Muscle of leg (tissue), 16 donors: Measurements from ENCODE around the gene TRIM69. TPM values are rescaled to one million over a fixed set of nuclear protein-coding genes. Genes with fewer than 3 reads are reported as not detected.
A peak's percentile ranks its signal among the peaks of the same experiment; 100 is the strongest.
"Not testable (repeated sequence)": the region's sequence is repeated elsewhere in the genome, so short reads cannot be mapped to it uniquely, and the experiment has no call there.

Source experiments
- DNase-seq: peaks from one replicate; pipeline ENCODE4 v3.0.0; 2013
- H3K27ac ChIP-seq: one replicate; pipeline ENCODE4 v1.5.1; 2013; ENCODE audit warnings: mild to moderate bottlenecking, low read length, control low read depth
- H3K27me3 ChIP-seq: one replicate; pipeline ENCODE4 v1.6.1; 2013; ENCODE audit warnings: low read length; ENCODE audit not compliant: control insufficient read depth, insufficient read depth
- H3K36me3 ChIP-seq: one replicate; pipeline ENCODE4 v1.6.1; 2013; ENCODE audit warnings: low read length; ENCODE audit not compliant: control insufficient read depth, insufficient read depth
- H3K4me1 ChIP-seq: one replicate; pipeline ENCODE4 v1.6.1; 2013; ENCODE audit warnings: low read length; ENCODE audit not compliant: control insufficient read depth, insufficient read depth
- H3K4me3 ChIP-seq: one replicate; pipeline ENCODE4 v1.5.1; 2013; ENCODE audit warnings: low read length, control low read depth
- H3K9me3 ChIP-seq: replicated peaks from 2 replicates; pipeline ENCODE4 v1.6.1; 2013; ENCODE audit warnings: low read depth, low read length; ENCODE audit not compliant: control insufficient read depth
- WGBS: methylation state at CpG from one replicate; pipeline ENCODE4 v1.1.5; 2013; ENCODE audit warnings: missing lambda C conversion rate; ENCODE audit not compliant: insufficient coverage; 5-methylcytosine and 5-hydroxymethylcytosine counted together
- long read RNA-seq, 11 donors: transcript quantifications; one replicate each; lab custom pipeline, GENCODE V29; 2026
- polyA plus RNA-seq, 8 donors: library from polyadenylated mRNA; unstranded; fragments of 120-200 nt; gene quantifications; one replicate each; pipeline versions ENCODE4 v1.2.1 to v1.2.3, GENCODE V29; 2013; ENCODE audit warnings: inconsistent platforms in 1 of 8, low replicate concordance in 1 of 8; ENCODE audit not compliant: insufficient read length in 8 of 8, insufficient read depth in 1 of 8
- total RNA-seq: library from RNA; stranded (reverse); fragments of 120-200 nt; gene quantifications from one replicate; pipeline ENCODE4 v1.2.4, GENCODE V29; 2013

Gene TRIM69
- total RNA-seq (16.1 TPM), polyA plus RNA-seq (10 to 100 TPM; 14.6 to 28.2 (median 23.0) TPM)
- long read RNA-seq, donor 1, transcript TRIM69-207 (2 exons, 3,190 nt), result major isoform, 5 of 5 reads
- long read RNA-seq, donor 1, partial matches to known transcripts, result 0 of 5 reads
- long read RNA-seq, donor 1, other reads (novel, unspliced or antisense), result 0 of 5 reads
- long read RNA-seq, donor 2, result 0 reads
- long read RNA-seq, donor 3, transcript TRIM69-207 (2 exons, 3,190 nt), result major isoform, 10 of 10 reads
- long read RNA-seq, donor 3, partial matches to known transcripts, result 0 of 10 reads
- long read RNA-seq, donor 3, other reads (novel, unspliced or antisense), result 0 of 10 reads
- long read RNA-seq, donor 4, transcript TRIM69-207 (2 exons, 3,190 nt), result major isoform, 7 of 7 reads
- long read RNA-seq, donor 4, partial matches to known transcripts, result 0 of 7 reads
- long read RNA-seq, donor 4, other reads (novel, unspliced or antisense), result 0 of 7 reads
- long read RNA-seq, donor 5, transcript TRIM69-207 (2 exons, 3,190 nt), result major isoform, 16 of 16 reads
- long read RNA-seq, donor 5, partial matches to known transcripts, result 0 of 16 reads
- long read RNA-seq, donor 5, other reads (novel, unspliced or antisense), result 0 of 16 reads
- long read RNA-seq, donor 6, transcript TRIM69-207 (2 exons, 3,190 nt), result major isoform, 12 of 12 reads
- long read RNA-seq, donor 6, partial matches to known transcripts, result 0 of 12 reads
- long read RNA-seq, donor 6, other reads (novel, unspliced or antisense), result 0 of 12 reads
- long read RNA-seq, donor 7, transcript TRIM69-207 (2 exons, 3,190 nt), result major isoform, 11 of 11 reads
- long read RNA-seq, donor 7, partial matches to known transcripts, result 0 of 11 reads
- long read RNA-seq, donor 7, other reads (novel, unspliced or antisense), result 0 of 11 reads
- long read RNA-seq, donor 8, transcript TRIM69-207 (2 exons, 3,190 nt), result major isoform, 6 of 6 reads
- long read RNA-seq, donor 8, partial matches to known transcripts, result 0 of 6 reads
- long read RNA-seq, donor 8, other reads (novel, unspliced or antisense), result 0 of 6 reads
- long read RNA-seq, donor 9, transcript TRIM69-207 (2 exons, 3,190 nt), result major isoform, 8 of 8 reads
- long read RNA-seq, donor 9, partial matches to known transcripts, result 0 of 8 reads
- long read RNA-seq, donor 9, other reads (novel, unspliced or antisense), result 0 of 8 reads
- long read RNA-seq, donor 10, transcript TRIM69-207 (2 exons, 3,190 nt), result major isoform, 16 of 21 reads
- long read RNA-seq, donor 10, partial matches to known transcripts, result 5 of 21 reads
- long read RNA-seq, donor 10, other reads (novel, unspliced or antisense), result 0 of 21 reads
- long read RNA-seq, donor 11, partial matches to known transcripts, result 0 of 4 reads
- long read RNA-seq, donor 11, other reads (novel, unspliced or antisense), result 0 of 4 reads

- no peak within 1 kb of the TSS for H3K4me3 ChIP-seq
- H3K9me3 ChIP-seq, result no peaks in the 10 kb centered on the region
Measured at GRCh38 chr15:44736181-44736765, at the start of gene TRIM69. TSS of gene TRIM69 (plus strand) at chr15:44736528. CDS start at chr15:44736705, 177 bp downstream.

GRCh38 chr15:44689318-44689717 is 47.0 kb upstream of the TRIM69 start:
- not testable (repeated sequence) for H3K4me3 ChIP-seq, H3K27ac ChIP-seq, H3K4me1 ChIP-seq, H3K27me3 ChIP-seq, DNase-seq, H3K9me3 ChIP-seq, H3K36me3 ChIP-seq
- WGBS, result no CpG with 5 or more reads among the region's 2 CpGs

More at GRCh38 chr15:44736181-44736765, at the start of gene TRIM69:
- peak within 1 kb of the TSS; percentile 21 for H3K27ac ChIP-seq
- H3K36me3 ChIP-seq, result peaks cover 11% of the 10 kb centered on the region
- WGBS, result 86% methylated on average over 1 of the region's 3 CpGs
- no peaks in the 10 kb centered on the region for H3K4me1 ChIP-seq
- H3K27me3 ChIP-seq, result no peaks in the 10 kb centered on the region
- no peak for DNase-seq

- not testable (repeated sequence) for DNase-seq, H3K36me3 ChIP-seq, H3K27ac ChIP-seq, H3K9me3 ChIP-seq, H3K27me3 ChIP-seq, H3K4me3 ChIP-seq, H3K4me1 ChIP-seq
- WGBS, result 57% methylated on average over 1 of the region's 1 CpG
Measured at GRCh38 chr15:44690245-44690644, 46.1 kb upstream of the TRIM69 start.

- Histone ChIP-seq H3K4me3 (no peak overlapping the region), H3K36me3 (no peaks in the 10 kb centered on the region), H3K27ac (no peak overlapping the region), H3K9me3 (no peaks in the 10 kb centered on the region), H3K27me3 (no peaks in the 10 kb centered on the region), H3K4me1 (no peaks in the 10 kb centered on the region)
- WGBS, result no CpG with 5 or more reads among the region's 1 CpG
- DNase-seq, result no peak
Measured at GRCh38 chr15:44692659-44693058, 43.7 kb upstream of the TRIM69 start.

GRCh38 chr15:44694416-44694815 is 41.9 kb upstream of the TRIM69 start:
- no peak for DNase-seq
- no peaks in the 10 kb centered on the region for H3K4me1 ChIP-seq
- no peaks in the 10 kb centered on the region for H3K36me3 ChIP-seq
- no peaks in the 10 kb centered on the region for H3K27me3 ChIP-seq
- 84% methylated on average over 3 of the region's 4 CpGs for WGBS
- no peak overlapping the region for H3K27ac ChIP-seq
- no peaks in the 10 kb centered on the region for H3K9me3 ChIP-seq
- H3K4me3 ChIP-seq, result no peak overlapping the region

GRCh38 chr15:44695294-44695693 is 41.0 kb upstream of the TRIM69 start:
- H3K36me3 ChIP-seq, result no peaks in the 10 kb centered on the region
- no peak for DNase-seq
- no peak overlapping the region for H3K27ac ChIP-seq
- H3K9me3 ChIP-seq, result no peaks in the 10 kb centered on the region
- H3K4me3 ChIP-seq, result no peak overlapping the region
- no peaks in the 10 kb centered on the region for H3K27me3 ChIP-seq
- no CpG with 5 or more reads among the region's 3 CpGs for WGBS
- no peaks in the 10 kb centered on the region for H3K4me1 ChIP-seq

- Histone ChIP-seq H3K9me3 (no peaks in the 10 kb centered on the region), H3K36me3 (no peaks in the 10 kb centered on the region), H3K27ac (no peak overlapping the region), H3K27me3 (no peaks in the 10 kb centered on the region), H3K4me3 (no peak overlapping the region), H3K4me1 (no peaks in the 10 kb centered on the region)
- no peak for DNase-seq
Measured at GRCh38 chr15:44697014-44697413, 39.3 kb upstream of the TRIM69 start.

- no peak overlapping the region for H3K27ac ChIP-seq
- no CpG with 5 or more reads among the region's 2 CpGs for WGBS
Measured at GRCh38 chr15:44698641-44699040, 37.7 kb upstream of the TRIM69 start.

GRCh38 chr15:44700676-44701075 is 35.7 kb upstream of the TRIM69 start:
- not testable (repeated sequence) for H3K9me3 ChIP-seq, H3K27ac ChIP-seq, H3K4me1 ChIP-seq, H3K27me3 ChIP-seq, H3K36me3 ChIP-seq, H3K4me3 ChIP-seq, DNase-seq

More at GRCh38 chr15:44698641-44699040, 37.7 kb upstream of the TRIM69 start:
- Histone ChIP-seq H3K36me3 (no peaks in the 10 kb centered on the region), H3K27me3 (no peaks in the 10 kb centered on the region), H3K4me3 (no peak overlapping the region), H3K4me1 (no peaks in the 10 kb centered on the region), H3K9me3 (no peaks in the 10 kb centered on the region)
- peak; percentile 42 for DNase-seq
